ENCODE data around the gene TDRD7.

Gene TDRD7

DNA sequence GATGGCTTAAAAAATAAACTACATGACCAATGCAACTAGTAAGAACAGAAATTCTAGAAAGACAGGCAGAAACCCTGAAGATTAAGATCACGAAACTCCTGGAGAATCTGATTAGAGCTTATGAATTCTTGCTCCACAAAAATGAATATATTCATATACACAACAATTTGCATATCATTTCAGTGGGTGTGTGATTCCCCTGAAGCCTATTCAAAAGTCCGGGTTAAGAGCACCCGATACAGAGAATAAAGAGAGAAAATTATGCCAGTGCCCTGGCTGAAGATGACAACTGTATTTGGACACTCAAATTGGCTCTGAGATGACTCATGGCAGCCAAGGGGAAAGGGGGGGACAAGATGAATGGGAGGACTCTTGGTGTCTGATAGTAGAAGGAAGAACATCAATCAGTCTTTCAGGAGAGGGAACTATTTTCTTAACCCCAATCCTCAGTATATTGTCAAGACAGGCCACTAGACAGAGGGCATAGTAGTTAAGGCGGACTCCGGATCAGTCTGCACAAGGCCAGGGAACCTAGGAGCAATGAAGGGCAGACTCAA, 95.6 kb downstream of the TDRD7 start:
- no peak for DNase-seq

DNA sequence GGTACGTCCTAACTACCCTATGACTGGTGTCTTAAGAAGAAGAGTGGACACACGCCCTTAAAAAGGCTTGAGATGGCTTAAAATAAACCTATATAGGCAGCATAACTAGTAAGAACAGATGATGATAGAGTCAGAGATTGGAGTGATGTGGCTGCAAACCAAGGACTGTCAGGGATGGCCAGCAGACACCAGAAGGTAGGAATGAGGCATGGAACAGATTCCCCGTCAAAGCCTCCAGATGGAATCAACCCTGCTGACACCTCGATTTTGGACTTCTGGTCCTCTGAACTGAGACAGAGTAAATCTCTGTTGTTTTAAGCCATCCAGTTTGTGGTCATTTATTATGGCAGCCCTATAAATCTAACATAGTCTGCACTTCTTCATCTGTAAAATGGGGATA, 97.0 kb downstream of the TDRD7 start:
- DNase-seq: no peak

DNA sequence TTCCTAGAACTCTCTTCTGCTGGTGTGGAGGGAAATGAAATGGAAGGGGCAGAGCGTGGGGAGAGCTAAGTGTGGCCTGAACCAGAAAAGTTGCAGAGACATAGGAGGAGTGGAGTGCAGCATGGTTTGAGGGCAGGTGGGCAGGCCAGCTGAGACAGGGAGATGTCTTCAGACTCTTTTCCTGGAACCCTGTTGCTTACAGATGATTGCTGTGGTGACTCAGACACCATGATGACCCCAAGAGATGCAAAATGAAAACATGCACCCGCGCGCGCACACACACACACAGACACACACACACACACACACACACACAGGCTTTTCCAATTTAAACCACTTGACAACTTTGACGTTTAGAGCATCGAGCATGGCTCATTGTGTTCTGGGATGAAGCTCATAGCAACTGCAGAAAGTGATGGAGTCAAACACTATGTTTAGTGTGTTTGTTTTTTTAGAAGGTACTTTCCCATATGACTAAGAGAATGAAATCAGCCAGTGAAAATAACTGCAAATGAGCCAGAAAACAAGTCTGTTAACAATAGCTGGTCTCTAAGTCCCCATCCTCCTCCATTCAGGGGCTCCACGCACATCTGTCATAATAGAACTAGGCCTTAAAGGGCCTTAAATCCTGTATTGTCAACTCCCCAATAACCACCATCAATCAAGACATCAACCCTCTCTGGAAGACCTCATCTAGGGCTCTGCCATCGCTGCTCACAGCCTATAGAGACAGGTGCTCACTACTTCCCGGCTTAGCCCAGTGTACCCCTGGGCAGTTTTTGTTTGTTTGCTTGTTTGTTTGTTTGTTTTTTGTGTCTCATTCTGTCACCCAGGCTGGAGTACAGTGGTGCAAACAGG, 99.1 kb downstream of the TDRD7 start:
- no peak for DNase-seq

DNA sequence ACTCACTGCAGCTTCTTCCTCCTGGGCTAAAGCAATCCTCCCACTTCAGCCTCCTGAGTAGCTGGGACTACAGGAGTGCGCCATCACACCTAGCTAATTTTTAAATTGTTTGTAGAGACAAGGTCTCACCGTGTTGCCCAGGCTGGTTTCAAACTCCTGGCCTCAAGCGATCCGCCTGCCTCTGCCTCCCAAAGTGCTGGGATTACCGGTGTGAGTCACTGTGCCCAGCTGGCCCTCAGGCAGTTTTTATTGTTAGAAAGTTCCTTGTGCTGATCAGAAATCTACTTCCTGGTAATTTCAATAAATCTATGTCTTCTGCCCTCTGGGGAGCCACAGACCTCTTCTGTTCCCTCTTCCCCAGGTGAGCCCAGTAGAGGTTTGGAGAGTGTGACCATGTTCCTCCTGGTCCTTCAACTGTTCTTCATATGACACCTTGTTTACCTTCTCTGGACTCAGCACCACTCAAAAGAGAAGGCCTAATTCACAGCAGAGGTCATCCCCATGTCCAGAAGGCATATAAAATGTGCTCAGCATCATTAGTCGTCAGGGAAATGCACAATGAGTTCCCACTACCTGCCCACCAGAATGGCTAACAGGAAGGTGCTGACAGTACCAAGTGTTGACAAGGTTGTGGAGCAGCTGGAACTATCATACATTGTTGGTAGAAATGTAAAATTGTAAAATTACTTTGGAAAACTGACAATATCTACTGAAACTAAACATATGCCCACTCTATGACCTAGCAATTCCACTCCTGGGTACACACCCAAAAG, 99.9 kb downstream of the TDRD7 start:
- DNase-seq: no peak

DNA sequence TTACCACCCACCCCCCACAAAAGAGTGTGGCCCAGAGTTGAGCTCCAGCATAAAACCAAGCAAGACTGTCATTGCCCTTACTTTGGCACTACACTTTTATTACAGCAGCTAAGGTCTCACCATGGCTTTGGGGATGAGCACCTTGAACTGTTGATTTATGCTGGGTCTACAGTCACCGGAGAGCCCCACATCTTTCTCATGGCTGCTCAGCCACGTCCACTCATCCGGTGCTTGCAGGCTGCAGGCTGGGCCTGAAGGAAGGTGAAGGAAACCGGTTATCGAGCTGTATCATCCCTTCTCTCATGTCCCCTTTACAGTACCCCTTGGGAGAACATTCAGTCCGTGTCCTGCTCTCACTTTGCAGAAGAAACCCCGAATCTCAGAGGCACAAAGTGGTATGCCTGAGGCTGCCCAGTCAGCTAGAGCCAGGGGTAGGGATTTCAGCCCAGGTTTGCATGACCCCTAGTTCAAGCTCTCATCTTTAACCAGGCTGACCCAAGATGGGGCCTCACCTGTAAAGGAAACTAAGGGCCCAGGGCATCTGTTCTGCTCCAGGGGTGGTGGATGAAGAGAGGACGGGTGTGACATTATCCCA, 101.2 kb downstream of the TDRD7 start:
- DNase-seq: no peak

DNA sequence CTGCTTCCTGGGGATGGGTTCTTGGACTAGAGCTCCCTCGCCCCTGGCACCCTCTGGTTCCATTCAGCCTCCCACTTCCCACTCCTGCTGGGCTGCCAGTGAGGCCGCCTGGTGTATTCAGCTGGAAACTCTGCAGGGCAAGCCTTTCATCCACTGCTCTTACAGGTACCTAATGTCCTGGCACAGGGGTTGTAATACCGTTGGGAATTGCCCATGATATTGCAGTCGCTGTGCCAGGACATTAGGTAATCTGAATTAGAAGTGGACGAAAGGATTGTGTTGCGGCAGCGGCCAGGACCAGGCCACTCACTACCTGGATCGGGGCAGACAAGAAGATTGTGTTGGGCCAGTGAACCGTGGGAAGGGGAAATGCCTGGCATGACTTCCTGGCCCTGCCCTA, 102.6 kb downstream of the TDRD7 start:
- DNase-seq: no peak

DNA sequence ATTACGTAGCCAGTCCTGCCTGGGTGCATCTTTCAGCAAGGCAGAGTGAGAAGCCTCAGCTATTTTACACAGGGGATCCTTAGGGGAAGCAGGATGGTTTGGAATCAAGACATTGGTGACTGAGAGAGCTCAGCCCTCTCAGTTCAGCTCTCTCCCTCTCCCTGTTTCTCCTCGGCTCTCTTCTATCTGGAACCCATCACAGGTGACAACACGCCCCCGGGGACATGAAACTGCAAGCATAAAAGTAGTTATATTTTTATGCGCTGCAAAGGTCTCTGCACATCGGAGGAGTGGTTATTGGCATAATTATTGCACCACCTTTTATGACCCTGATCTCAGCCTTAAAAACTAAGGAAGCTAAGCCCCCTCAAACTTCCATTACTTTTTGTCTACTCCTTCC, 103.8 kb downstream of the TDRD7 start:
- DNase-seq: no peak

DNA sequence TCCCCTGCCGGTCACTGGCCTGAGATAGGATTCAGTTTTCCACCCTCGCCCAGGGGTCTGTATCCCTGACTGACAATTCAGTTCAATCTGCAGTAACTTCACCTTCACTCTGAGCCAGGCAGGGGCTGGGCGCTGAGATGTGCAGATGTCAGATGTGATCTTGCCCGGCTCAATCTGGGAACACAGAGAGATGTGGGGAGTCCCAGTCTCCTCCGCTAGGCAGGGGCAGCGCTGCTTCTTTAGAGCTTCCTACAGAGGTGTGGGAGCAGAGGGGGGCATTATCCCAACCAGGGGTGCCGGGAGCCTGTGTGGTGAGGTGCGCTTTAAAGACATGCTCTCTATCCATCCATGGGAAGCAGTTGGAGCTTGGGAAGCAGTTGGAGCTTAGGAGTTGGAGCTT, 104.2 kb downstream of the TDRD7 start:
- DNase-seq: no peak

DNA sequence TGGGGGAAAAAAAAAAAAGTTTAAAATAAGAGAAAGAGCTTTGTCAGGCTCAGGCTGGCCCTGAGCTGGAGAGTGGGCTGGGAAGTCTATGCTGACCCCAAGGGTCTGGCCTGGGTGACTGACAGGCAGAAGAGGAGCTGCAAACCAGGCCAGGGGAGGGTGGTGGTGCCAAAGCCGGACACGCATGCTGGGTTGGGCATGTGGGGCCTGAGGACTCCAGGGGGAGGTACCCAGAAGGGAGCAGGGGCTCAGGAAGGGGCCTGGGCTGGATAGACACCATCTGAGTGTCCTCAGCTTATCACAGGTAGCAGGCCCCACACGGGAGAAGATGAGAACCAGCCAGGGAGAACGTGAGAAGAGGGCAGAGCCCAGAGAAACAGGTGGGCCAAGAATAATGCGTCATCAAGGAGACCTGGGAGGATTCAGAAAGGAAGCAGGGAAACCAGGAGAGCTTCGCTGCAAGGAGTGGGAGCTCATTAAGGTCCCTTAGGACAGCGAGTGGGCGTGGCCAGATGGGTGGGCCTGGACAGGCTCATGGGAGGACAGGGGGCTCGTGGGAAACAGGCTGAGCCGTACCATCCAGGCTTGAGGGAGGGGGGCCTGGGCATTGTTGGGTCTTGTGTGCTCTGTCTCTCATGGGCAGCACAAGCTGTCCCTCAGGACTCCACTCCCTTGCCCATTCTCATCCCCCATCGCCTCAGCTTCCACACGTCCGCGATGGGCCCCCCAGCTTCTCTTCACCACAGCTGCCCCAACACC, 105.6 kb downstream of the TDRD7 start:
- no peak for DNase-seq

DNA sequence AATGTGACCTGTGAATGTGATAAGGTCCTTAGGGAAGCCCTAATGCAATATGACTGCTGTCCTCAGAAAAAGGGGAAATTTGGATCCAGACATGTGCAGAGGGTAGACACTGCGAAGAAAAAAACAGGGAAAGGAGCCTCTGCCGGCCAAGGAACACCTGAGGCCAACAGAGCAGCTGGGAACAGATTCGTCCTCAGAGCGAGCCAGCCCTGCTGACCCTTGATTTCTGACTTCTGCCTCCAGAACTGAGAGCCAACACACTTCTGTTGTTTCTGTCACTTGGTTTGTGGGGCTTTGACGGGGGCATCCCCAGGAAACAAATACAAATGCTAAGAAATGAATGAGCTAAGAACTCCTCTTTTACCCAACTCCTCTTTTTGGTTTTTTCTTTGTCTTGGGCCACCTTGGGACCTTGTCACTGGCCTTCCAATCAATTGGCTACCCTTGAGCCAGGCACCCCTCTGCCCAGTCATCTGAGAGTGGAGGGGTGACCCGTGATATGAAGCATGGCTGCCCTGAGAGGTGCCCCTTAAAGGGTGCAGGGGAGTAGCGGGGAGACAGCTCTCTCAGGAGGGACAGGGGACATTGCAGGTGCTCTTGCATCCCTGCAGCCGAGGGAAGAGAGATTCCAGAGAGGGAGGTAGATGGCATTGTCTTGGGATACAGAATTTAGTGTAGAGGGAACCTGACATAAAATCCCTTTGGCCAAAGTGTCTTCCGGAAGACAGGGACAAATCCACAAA, 106.4 kb downstream of the TDRD7 start:
- no peak for DNase-seq

DNA sequence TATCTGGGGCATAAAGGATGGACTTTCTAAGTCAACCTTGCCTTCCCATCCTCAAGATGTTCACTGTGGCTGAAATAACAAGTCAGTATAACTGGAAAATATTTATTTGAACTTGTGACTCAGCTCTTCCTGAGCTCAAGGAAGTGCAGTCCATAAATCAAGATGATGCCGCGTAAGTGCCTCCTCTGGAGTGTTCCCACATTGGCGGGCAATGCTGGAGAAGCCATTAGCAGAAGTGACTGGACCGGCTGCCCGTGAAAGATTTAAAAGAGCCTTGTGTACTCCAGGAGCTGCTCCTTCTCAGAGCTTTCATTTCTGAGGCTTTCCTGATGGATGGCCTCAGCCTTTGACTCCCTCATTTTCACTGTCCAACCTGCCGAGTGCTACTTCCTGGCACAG, 107.0 kb downstream of the TDRD7 start:
- DNase-seq: no peak

DNA sequence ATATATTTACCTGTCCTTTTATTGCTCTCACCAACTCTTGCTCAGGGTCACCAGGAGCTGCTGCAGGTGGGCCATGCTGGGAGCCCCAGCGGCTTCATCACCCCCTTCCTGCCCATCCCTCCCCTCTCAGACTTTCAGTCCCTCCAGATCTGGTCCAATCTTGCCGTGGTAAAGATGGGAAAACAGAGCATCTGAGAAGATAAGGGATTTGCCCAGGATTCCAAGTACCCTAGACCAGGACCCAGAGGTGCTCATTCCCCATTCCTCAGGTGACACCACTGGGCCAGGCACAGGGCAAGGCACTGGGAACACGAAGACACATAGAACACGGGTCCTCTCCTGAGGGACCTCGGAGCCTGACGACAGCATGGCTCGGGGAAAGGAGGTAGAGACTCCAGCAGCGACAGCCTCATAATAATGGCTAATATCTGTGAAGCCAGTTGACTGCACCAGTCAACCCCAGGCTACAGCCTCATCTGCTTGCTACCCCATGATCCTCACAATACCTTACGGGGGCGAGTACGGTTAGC, 107.6 kb downstream of the TDRD7 start:
- DNase-seq: no peak

DNA sequence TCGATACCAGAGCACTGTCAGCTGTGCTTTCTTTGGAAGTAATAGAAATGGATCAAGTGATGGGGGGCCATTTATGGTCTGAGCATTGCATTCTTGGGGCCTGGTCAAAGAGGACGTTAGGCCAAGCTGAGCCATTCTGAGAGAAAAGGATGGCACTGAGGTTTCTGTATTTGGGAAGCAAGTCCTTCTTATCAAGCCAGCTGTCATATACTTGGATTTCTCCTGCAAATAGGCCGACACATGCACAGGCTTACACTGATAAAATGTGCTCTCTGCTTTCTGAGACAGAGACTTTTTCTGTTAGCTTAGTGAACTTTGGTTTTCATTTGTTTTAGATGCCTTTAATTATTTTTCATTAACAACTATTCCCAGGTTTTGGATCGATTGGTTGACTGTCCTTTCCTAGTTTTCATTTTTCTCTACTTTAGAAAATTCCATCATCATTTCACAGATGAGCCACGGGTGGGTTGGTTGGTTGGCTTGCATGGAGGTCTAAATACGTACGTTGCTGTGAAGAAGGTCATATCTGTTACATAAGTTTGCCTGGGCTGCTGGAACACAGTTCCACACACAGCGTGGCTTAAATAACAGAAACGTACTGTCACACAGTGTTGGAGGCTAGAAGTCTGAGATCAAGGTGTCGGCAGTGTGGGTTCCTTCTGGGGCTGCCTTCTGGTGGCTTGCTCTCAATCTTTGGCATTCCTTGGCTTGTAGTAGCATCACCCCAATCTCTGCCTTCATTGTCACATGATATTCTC, 109.9 kb downstream of the TDRD7 start:
- DNase-seq: no peak

DNA sequence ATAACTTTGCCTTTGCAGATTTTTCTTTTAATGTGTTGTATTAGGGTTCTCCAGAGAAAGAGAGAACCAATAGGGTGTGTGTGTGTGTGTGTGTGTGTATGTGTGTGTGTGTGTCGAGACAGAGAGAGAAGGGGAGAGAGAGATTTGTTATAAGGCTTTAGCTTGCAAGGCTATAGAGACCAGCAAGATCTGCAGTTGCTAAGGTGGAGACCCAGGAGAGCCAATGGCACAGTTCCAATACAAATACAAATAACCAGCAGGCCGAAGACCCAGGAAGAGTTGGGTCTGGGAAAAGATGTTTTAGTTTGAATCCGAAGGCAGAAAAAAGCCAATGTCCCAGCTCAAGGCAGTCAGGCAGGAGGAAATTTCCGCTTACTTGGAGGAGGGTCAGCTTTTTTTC, 112.5 kb downstream of the TDRD7 start:
- DNase-seq: no peak

DNA sequence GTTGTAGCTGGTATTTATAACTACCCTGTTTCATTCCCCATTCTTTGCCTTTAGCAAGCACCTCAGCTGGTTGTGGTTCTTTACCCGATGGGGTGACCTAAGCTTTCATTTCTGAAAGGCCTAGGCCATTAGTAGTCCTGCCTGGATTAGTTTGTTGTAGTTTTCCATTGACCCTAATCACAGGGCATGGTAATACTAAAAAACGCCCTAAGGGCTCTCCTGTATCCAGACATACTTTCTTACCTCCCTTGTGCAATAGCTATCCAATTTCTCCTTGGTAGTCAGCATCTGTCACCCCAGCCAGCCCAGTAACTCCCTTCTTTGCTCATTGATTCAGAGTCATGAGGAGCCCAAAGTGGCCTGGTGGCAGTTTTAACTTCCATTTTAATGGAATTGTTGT, 113.6 kb downstream of the TDRD7 start:
- DNase-seq: no peak

DNA sequence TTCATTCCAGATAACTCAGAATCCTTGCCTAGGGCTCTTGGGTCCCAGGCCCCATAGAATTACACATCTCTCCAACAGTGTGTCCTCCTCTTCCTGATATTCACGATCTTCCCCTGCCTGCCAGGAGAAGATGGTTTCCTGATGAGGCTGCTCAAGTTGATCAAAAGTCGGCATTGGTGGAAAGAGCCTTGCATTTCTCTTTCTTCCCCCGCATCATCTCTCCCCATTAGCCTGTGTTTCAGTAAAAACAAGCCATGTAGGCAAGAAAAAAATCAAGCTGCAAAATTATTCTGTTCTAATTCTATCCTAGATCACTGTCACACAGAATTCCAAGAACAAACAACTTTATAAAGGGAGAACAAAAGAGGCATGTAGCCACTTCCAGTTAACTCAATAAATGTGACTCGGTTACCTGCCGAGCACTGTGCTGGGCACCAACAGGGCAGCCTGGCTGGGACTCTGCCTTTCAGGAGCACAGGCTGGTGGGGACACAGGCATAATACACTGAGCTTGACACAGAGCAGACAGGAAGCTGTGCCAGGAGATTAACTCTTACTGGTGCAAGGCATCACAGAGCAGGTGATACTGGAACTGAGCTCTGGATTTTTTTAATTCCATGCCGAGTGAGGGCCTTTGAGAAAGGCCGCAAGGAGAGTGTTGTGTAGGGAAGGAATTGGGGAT, 115.1 kb downstream of the TDRD7 start:
- no peak for DNase-seq

DNA sequence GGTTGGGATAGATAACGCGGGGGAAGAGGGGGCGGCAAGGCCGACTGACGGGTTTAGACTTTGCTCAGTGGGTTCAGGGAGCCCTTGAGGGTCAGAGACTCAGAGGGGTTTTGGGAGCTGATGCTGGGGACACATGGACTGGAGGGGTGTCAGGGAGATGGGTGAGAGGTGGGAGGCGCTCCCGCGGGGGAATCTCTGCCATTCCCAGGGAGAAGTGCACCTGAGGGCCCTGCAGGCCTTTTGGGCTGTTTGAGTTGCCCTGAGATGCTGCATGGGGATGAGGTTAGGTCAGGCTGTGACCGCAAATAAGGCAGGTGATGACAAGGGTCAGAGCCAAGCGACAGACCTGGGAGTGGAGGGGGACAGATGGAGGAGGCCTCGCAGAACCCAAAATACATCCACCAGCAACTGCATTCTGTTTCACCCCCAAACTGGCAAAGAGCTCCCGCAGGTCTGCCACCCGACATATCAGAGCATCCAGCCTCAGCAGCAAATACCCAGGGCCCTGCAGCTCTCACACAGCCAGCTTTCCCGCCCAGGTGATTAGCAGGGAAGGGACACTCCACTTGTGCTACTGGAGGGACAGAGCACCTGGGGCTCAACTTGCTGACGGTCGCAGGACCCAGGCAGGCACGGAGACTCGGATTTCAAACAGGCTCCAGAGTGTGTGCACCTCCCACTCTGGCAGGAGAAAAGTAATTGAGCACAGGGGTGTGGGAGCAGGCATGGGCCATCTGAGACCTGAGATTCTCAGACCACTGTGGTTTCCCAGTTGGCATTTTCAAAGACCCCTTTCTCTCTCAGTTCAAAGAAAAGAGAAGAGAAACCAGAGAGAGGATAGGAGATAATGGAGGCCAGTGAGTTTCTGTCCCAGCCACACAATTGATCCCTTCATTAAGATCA, 116.0 kb downstream of the TDRD7 start:
- no peak for DNase-seq

DNA sequence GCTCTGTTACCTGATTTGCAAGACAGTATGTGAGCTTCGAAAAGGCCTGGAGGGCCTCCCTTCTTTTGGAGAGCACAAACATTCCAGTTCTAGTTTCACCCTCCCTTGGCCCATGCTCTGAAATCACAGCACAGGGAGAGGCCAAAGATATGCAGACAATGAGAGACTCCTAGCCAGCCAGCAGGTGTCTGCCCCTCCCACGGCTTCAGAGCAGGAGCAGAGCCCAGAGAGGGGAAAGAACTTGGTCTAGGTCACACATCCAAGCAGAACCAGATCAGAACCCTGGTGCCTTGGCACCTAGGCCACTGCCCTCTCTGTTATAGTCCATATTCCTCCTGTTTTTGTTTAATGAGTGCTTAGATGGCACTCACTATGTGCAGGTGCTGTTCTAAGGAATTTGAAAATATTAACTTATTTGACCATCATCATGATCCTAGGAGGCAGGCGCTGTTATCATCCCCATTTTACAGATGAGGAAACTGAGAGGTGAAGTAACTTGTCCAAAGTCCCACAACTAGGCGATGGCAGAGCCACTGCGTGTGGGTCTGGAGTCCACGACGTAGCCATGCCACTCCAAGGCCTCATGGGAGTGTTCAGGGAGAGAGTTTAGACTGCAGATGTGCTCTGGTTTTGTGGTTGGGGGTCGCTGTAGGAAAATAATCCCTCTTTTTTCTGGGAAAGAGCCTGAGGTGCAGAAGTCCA, 116.8 kb downstream of the TDRD7 start:
- DNase-seq: no peak

Measured in CD4-positive, alpha-beta T cell treated with Interleukin-4 for 4 hours (primary cell).